Vagina (tissue), 2 donors: ENCODE measurements around the gene AOX1.
"Not testable (repeated sequence)": the region's sequence is repeated elsewhere in the genome, so short reads cannot be mapped to it uniquely, and the experiment has no call there.

Source experiments
- POLR2A ChIP-seq, 2 donors: fragments of 450-650 bp; IDR thresholded peaks; one replicate each; pipeline ENCODE4 v1.6.1; 2017; ENCODE audit warnings: antibody characterized with exemption in 2 of 2, mild to moderate bottlenecking in 2 of 2, moderate library complexity in 2 of 2
- TF ChIP-seq, protein P1 (sequence below), 3 experiments: fragments of 450-650 bp in 2 of 3; fragments of 200-600 bp in 1 of 3; sonication (generic) in 1 of 3; IDR thresholded peaks; one replicate each; pipeline ENCODE4 v1.5.1; 2017 to 2019; ENCODE audit warnings: antibody characterized with exemption in 3 of 3, mild to moderate bottlenecking in 2 of 3, moderate library complexity in 2 of 3

- TF ChIP-seq, protein P1, sequence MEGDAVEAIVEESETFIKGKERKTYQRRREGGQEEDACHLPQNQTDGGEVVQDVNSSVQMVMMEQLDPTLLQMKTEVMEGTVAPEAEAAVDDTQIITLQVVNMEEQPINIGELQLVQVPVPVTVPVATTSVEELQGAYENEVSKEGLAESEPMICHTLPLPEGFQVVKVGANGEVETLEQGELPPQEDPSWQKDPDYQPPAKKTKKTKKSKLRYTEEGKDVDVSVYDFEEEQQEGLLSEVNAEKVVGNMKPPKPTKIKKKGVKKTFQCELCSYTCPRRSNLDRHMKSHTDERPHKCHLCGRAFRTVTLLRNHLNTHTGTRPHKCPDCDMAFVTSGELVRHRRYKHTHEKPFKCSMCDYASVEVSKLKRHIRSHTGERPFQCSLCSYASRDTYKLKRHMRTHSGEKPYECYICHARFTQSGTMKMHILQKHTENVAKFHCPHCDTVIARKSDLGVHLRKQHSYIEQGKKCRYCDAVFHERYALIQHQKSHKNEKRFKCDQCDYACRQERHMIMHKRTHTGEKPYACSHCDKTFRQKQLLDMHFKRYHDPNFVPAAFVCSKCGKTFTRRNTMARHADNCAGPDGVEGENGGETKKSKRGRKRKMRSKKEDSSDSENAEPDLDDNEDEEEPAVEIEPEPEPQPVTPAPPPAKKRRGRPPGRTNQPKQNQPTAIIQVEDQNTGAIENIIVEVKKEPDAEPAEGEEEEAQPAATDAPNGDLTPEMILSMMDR (IDR thresholded peaks at IDR 0.05) = not testable (repeated sequence)
- TF ChIP-seq POLR2A (IDR thresholded peaks at IDR 0.05) = not testable (repeated sequence)
Measured at GRCh38 chr2:200715014-200715413, 129.2 kb downstream of the AOX1 start.
